NCI-H187 treated with DMSO at 0.1 percent for 48 hours (cell line): ENCODE results near the gene TRMT61B.

Source experiments
- DNase-seq: peaks from one replicate; lab custom pipeline; 2025; lab: John Stamatoyannopoulos, UW

Gene TRMT61B

GRCh38 chr2:28855977-28856376, 14.1 kb downstream of the TRMT61B start:
- no peak for DNase-seq

GRCh38 chr2:28855193-28855592, 14.9 kb downstream of the TRMT61B start:
- DNase-seq: no peak

- DNase-seq: no peak
Observed at GRCh38 chr2:28842042-28842441, 28.1 kb downstream of the TRMT61B start.

- no peak for DNase-seq
Observed at GRCh38 chr2:28838971-28839370, 31.1 kb downstream of the TRMT61B start.

- no peak for DNase-seq
Observed at GRCh38 chr2:28835781-28836180, 34.3 kb downstream of the TRMT61B start.

- no peak for DNase-seq
Observed at GRCh38 chr2:28833740-28834470, 36.2 kb downstream of the TRMT61B start.

- no peak for DNase-seq
Observed at GRCh38 chr2:28828382-28828781, 41.7 kb downstream of the TRMT61B start.

- DNase-seq: no peak
Observed at GRCh38 chr2:28824870-28825269, 45.2 kb downstream of the TRMT61B start.

GRCh38 chr2:28824207-28824606, 45.9 kb downstream of the TRMT61B start:
- DNase-seq: no peak

GRCh38 chr2:28822036-28822435, 48.1 kb downstream of the TRMT61B start:
- no peak for DNase-seq

GRCh38 chr2:28821295-28821958, 48.7 kb downstream of the TRMT61B start:
- DNase-seq: no peak

- no peak for DNase-seq
Observed at GRCh38 chr2:28818053-28818452, 52.1 kb downstream of the TRMT61B start.

GRCh38 chr2:28810384-28811285, 59.5 kb downstream of the TRMT61B start, which contains the start of gene SPDYA:
SPDYA (plus strand) TSS chr2:28810834; CDS start chr2:28816015, 5,181 bp downstream.
- no peak for DNase-seq

GRCh38 chr2:28809927-28810326, 60.2 kb downstream of the TRMT61B start:
- DNase-seq: no peak

- no peak for DNase-seq
Observed at GRCh38 chr2:28802975-28803429, 67.1 kb downstream of the TRMT61B start.

- DNase-seq: no peak
Observed at GRCh38 chr2:28801726-28802125, 68.4 kb downstream of the TRMT61B start.
